ENCODE results near the gene NOTO.

Gene NOTO

GRCh38 chr2:73225513-73226360, 23.4 kb downstream of the NOTO start:
- TF ChIP-seq CTCF (IDR thresholded peaks at IDR 0.05) = no peak

GRCh38 chr2:73227086-73227485, 24.7 kb downstream of the NOTO start:
- no peak for TF ChIP-seq CTCF (IDR thresholded peaks at IDR 0.05)

GRCh38 chr2:73228631-73229030, 26.3 kb downstream of the NOTO start:
- no peak for TF ChIP-seq CTCF (IDR thresholded peaks at IDR 0.05)

- TF ChIP-seq CTCF (IDR thresholded peaks at IDR 0.05) = no peak
Observed at GRCh38 chr2:73232403-73233153, 30.2 kb downstream of the NOTO start.

GRCh38 chr2:73233154-73233931, 31.0 kb downstream of the NOTO start, which contains the start of gene PRADC1:
PRADC1 (minus strand) TSS chr2:73233239; CDS start chr2:73233160, 79 bp downstream.
- TF ChIP-seq CTCF (IDR thresholded peaks at IDR 0.05) = no peak

GRCh38 chr2:73233932-73234832, 31.8 kb downstream of the NOTO start, which contains the start of gene CCT7:
CCT7 (plus strand) TSS chr2:73234308; CDS start chr2:73234379, 71 bp downstream.
- TF ChIP-seq CTCF (IDR thresholded peaks at IDR 0.05) = no peak

Data from LNCAP (cell line).